GM21528 (cell line): ENCODE data around the gene ZDHHC13.
"Not testable (repeated sequence)": the region's sequence is repeated elsewhere in the genome, so short reads cannot be mapped to it uniquely, and the experiment has no call there.

Experiments used
- ATAC-seq: cut with Tn5 transposase; IDR thresholded peaks from one replicate; pipeline ENCODE4 v1.9.1; 2021; ENCODE audit warnings: mild to moderate bottlenecking, moderate library complexity; ENCODE audit not compliant: unreplicated experiment, low FRiP score

ZDHHC13 gene

GRCh38 chr11:19094859-19095258 is 22.1 kb upstream of the ZDHHC13 start:
- no peak for ATAC-seq

- ATAC-seq = no peak
These were observed 17.9 kb upstream of the ZDHHC13 start for GRCh38 chr11:19099093-19099492.

- ATAC-seq = no peak
These were observed 16.1 kb upstream of the ZDHHC13 start for GRCh38 chr11:19100885-19101284.

GRCh38 chr11:19101796-19102520 is 15.0 kb upstream of the ZDHHC13 start:
- no peak for ATAC-seq

- no peak for ATAC-seq
These were observed 14.5 kb upstream of the ZDHHC13 start for GRCh38 chr11:19102521-19102900.

- no peak for ATAC-seq
These were observed 12.0 kb upstream of the ZDHHC13 start for GRCh38 chr11:19105011-19105410.

GRCh38 chr11:19107125-19107524 is 9.8 kb upstream of the ZDHHC13 start:
- no peak for ATAC-seq

GRCh38 chr11:19110295-19110694 is 6.7 kb upstream of the ZDHHC13 start:
- ATAC-seq = no peak

GRCh38 chr11:19111809-19112208 is 5.2 kb upstream of the ZDHHC13 start:
- no peak for ATAC-seq

- no peak for ATAC-seq
These were observed 545 bp upstream of the ZDHHC13 start for GRCh38 chr11:19116276-19116970.

- ATAC-seq = no peak
These were observed 761 bp downstream of the ZDHHC13 start for GRCh38 chr11:19117760-19118097.

GRCh38 chr11:19121646-19122045 is 4.7 kb downstream of the ZDHHC13 start:
- ATAC-seq = no peak

GRCh38 chr11:19122960-19123615 is 6.1 kb downstream of the ZDHHC13 start:
- no peak for ATAC-seq

GRCh38 chr11:19126562-19127325 is 9.8 kb downstream of the ZDHHC13 start:
- ATAC-seq = not testable (repeated sequence)

GRCh38 chr11:19134004-19134403 is 17.0 kb downstream of the ZDHHC13 start:
- ATAC-seq = no peak

- ATAC-seq = not testable (repeated sequence)
These were observed 19.9 kb downstream of the ZDHHC13 start for GRCh38 chr11:19136884-19137283.

GRCh38 chr11:19145319-19145718 is 28.4 kb downstream of the ZDHHC13 start:
- ATAC-seq = no peak

- no peak for ATAC-seq
These were observed 39.9 kb downstream of the ZDHHC13 start for GRCh38 chr11:19156892-19157291.

- ATAC-seq = no peak
These were observed 43.9 kb downstream of the ZDHHC13 start for GRCh38 chr11:19160847-19161246.

GRCh38 chr11:19161651-19162050 is 44.7 kb downstream of the ZDHHC13 start:
- ATAC-seq = no peak

GRCh38 chr11:19162951-19163505 is 46.1 kb downstream of the ZDHHC13 start:
- no peak for ATAC-seq
